Keratinocyte (primary cell): Measurements from ENCODE around the gene G3BP1. TPM values are rescaled to one million over a fixed set of nuclear protein-coding genes. Genes with fewer than 3 reads are reported as not detected.

Source experiments
- DNase-seq: peaks from one replicate; pipeline ENCODE4 v3.0.0-alpha.2; 2011; ENCODE audit warnings: low read depth, missing footprints, low spot score
- FAIRE-seq: peaks from 2 replicates; lab custom pipeline; 2011; peaks lifted over from hg19 to GRCh38; lab: Jason Lieb, UNC
- H2AFZ ChIP-seq: 2 replicates; pipeline ENCODE4 v1.6.0; 2012; ENCODE audit warnings: low read length, control low read depth, inconsistent platforms; ENCODE audit not compliant: control insufficient read depth
- H3K27ac ChIP-seq: 2 replicates; pipeline ENCODE4 v1.5.1; 2011; ENCODE audit warnings: low read length; ENCODE audit not compliant: control insufficient read depth, insufficient read depth
- H3K27me3 ChIP-seq: 3 replicates; pipeline ENCODE4 v1.6.0; 2011; ENCODE audit warnings: low read length; ENCODE audit not compliant: control insufficient read depth, insufficient read depth; ENCODE audit errors: extremely low read depth
- H3K36me3 ChIP-seq, 2 experiments: 2 replicates in 1 of 2; 3 replicates in 1 of 2; pipeline ENCODE4 v1.5.1; 2011; ENCODE audit warnings: low read length in 2 of 2, mild to moderate bottlenecking in 1 of 2; ENCODE audit not compliant: control insufficient read depth in 2 of 2, insufficient read depth in 2 of 2; ENCODE audit errors: extremely low read depth in 1 of 2
- H3K4me1 ChIP-seq: 3 replicates; pipeline ENCODE4 v1.5.1; 2011; ENCODE audit warnings: low read length; ENCODE audit not compliant: control insufficient read depth, insufficient read depth; ENCODE audit errors: extremely low read depth
- H3K4me2 ChIP-seq: 3 replicates; pipeline ENCODE4 v1.6.0; 2011; ENCODE audit warnings: low read depth, low read length; ENCODE audit not compliant: control insufficient read depth, insufficient read depth; ENCODE audit errors: extremely low read depth
- H3K4me3 ChIP-seq, 3 experiments: fragments of 200-600 bp in 1 of 3; sonication (generic) in 1 of 3; 2 replicates in 2 of 3; 3 replicates in 1 of 3; pipeline ENCODE4 v1.5.1; 2011 to 2016; ENCODE audit warnings: low read length in 3 of 3, mild to moderate bottlenecking in 3 of 3, control low read depth in 2 of 3, inconsistent platforms in 1 of 3, low read depth in 1 of 3, mixed read lengths in 1 of 3, mixed run types in 1 of 3, moderate library complexity in 1 of 3; ENCODE audit not compliant: control insufficient read depth in 2 of 3, insufficient read depth in 2 of 3; ENCODE audit errors: extremely low read depth in 1 of 3
- H3K79me2 ChIP-seq: 2 replicates; pipeline ENCODE4 v1.6.0; 2012; ENCODE audit warnings: low read length; ENCODE audit not compliant: control insufficient read depth, insufficient read depth
- H3K9ac ChIP-seq: 3 replicates; pipeline ENCODE4 v1.6.0; 2011; ENCODE audit warnings: low read length; ENCODE audit not compliant: control insufficient read depth, insufficient read depth; ENCODE audit errors: extremely low read depth
- H3K9me1 ChIP-seq: 3 replicates; pipeline ENCODE4 v1.6.0; 2011; ENCODE audit warnings: low read length; ENCODE audit not compliant: control insufficient read depth, insufficient read depth; ENCODE audit errors: extremely low read depth
- H3K9me3 ChIP-seq: 2 replicates; pipeline ENCODE4 v1.5.1; 2012; ENCODE audit warnings: low read depth, low read length; ENCODE audit not compliant: control insufficient read depth
- H4K20me1 ChIP-seq: 3 replicates; pipeline ENCODE4 v1.6.0; 2011; ENCODE audit warnings: low read length; ENCODE audit not compliant: control insufficient read depth, insufficient read depth; ENCODE audit errors: extremely low read depth
- CTCF ChIP-seq, 3 experiments: IDR thresholded peaks in 1 of 3; conservative IDR thresholded peaks in 1 of 3; optimal IDR thresholded peaks in 1 of 3; 2 replicates in 2 of 3; 3 replicates in 1 of 3; pipeline versions ENCODE3 to v1.5.1; 2011; ENCODE audit warnings: low read length in 3 of 3, mild to moderate bottlenecking in 3 of 3, moderate library complexity in 2 of 3, control low read depth in 1 of 3, inconsistent platforms in 1 of 3; ENCODE audit not compliant: insufficient read depth in 2 of 3; ENCODE audit errors: extremely low read depth in 1 of 3
- EZH2 ChIP-seq: IDR thresholded peaks from one replicate; pipeline ENCODE4 v1.6.1; 2012; ENCODE audit warnings: inconsistent platforms, mild to moderate bottlenecking, low read length, moderate library complexity
- dilution Hi-C: fragments of 300-500 bp; cut with MboI; formaldehyde crosslinking; loops from one replicate; pipeline ENCODE4 v1.7.0; 2020; ENCODE audit warnings: low sequenced_read_pairs; ENCODE audit not compliant: extremely low pct_ligation_motif_present
- polyA plus RNA-seq, 5 experiments: library from polyadenylated mRNA; depleted of rRNA in 3 of 5; stranded (reverse) in 3 of 5; stranded (forward) in 1 of 5; unstranded in 1 of 5; fragments of >200 nt; gene quantifications; 1 replicate in 1 of 5; 2 replicates in 3 of 5; 3 replicates in 1 of 5; pipeline versions ENCODE4 v1.2.1 to v1.2.3, GENCODE V29; 2011 to 2012; ENCODE audit warnings: missing spikeins in 2 of 5, low read depth in 1 of 5, low replicate concordance in 1 of 5

G3BP1 gene
- polyA plus RNA-seq, 1 donor (not counting 4 experiments of a cell fraction or from before 2014, with no cell fraction given) = 137 TPM

DNA sequence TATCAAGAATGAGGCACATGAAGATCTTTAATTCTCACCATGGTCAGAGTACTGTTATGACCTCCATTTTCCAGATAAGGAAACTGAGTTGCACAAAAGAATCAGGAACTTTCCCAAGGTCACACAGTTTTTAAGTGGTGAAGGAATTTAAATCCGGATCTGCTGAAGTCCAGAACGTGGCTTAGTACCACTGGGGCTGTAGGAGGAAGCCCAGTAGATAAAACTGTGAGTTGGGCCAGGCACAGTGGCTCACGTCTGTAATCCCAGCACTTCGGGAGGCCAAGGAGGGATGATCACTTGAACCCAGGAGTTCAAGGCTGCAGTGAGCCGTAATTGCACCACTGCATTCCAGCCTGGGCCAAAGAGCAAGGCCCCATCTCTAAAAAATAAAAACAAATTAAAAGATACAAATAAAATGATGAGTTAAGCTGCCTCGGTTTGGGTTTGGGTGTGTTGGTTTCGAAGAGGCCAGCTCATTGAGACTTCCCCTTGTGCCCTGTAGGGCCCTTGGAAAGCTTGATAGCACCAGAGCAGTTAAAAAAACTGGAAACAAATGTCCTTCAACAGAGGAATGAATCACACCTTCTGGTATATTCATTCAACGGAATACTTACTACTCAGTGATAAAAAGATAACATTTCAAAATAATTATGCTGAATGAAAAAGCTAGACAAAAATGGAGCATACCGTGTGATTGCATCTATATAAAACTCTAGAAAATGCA, 33.5 kb upstream of the G3BP1 start:
- Histone ChIP-seq H3K4me1 (peaks cover 37% of the 10 kb centered on the region), H2AFZ (no peak overlapping the region), H3K36me3 (peaks cover 0 to 8% of the 10 kb centered on the region in 2 experiments), H3K4me2 (no peak overlapping the region), H3K9me3 (no peaks in the 10 kb centered on the region), H3K79me2 (no peaks in the 10 kb centered on the region), H3K27me3 (no peaks in the 10 kb centered on the region), H3K9ac (no peak overlapping the region), H4K20me1 (no peaks in the 10 kb centered on the region), H3K4me3 (no peak overlapping the region), H3K27ac (no peak overlapping the region), H3K9me1 (no peaks in the 10 kb centered on the region)
- dilution Hi-C loops = no loop called here
- TF ChIP-seq EZH2 (no peak), CTCF (optimal IDR thresholded peaks at IDR 0.05 in 1 of 3, IDR thresholded peaks at IDR 0.05 in 1 of 3, conservative IDR thresholded peaks at IDR 0.05 in 1 of 3; ENCODE audit: extremely low read depth in 1 of 3, insufficient read depth in 2 of 3, low read length in 3 of 3) (no peak)
- FAIRE-seq (no peak), DNase-seq (no peak)

GRCh38 chr5:151739395-151739794, 32.4 kb upstream of the G3BP1 start:
- peaks cover 0 to 10% of the 10 kb centered on the region in 2 experiments for H3K36me3 ChIP-seq
- no peaks in the 10 kb centered on the region for H3K9me3 ChIP-seq
- H3K27me3 ChIP-seq = no peaks in the 10 kb centered on the region
- H3K4me2 ChIP-seq = peak overlapping the region; percentile 74
- TF ChIP-seq CTCF (optimal IDR thresholded peaks at IDR 0.05 in 1 of 3, IDR thresholded peaks at IDR 0.05 in 1 of 3, conservative IDR thresholded peaks at IDR 0.05 in 1 of 3; ENCODE audit: extremely low read depth in 1 of 3, insufficient read depth in 2 of 3, low read length in 3 of 3) (no peak), EZH2 (no peak)
- dilution Hi-C loops = no loop called here
- no peaks in the 10 kb centered on the region for H3K9me1 ChIP-seq
- H4K20me1 ChIP-seq = no peaks in the 10 kb centered on the region
- no peak overlapping the region for H3K9ac ChIP-seq
- peaks cover 48% of the 10 kb centered on the region for H3K4me1 ChIP-seq
- H3K4me3 ChIP-seq = no peak overlapping the region
- no peak for FAIRE-seq
- no peaks in the 10 kb centered on the region for H3K79me2 ChIP-seq
- DNase-seq = no peak
- H3K27ac ChIP-seq = peak overlapping the region; percentile 90
- H2AFZ ChIP-seq = no peak overlapping the region
